GM12878 (cell line): ENCODE data around the gene HSPA2. TPM values are rescaled to one million over a fixed set of nuclear protein-coding genes. Genes with fewer than 3 reads are reported as not detected.

ENCODE experiments used
- ATAC-seq: fragments of 200-7000 bp; cut with Tn5 transposase; 3 replicates; pipeline ENCODE4 v1.9.1; 2020; ENCODE audit warnings: mild to moderate bottlenecking, moderate library complexity
- BruUV-seq: library from RNA; stranded (reverse); fragments of 400-500 nt; replicated peaks from 2 replicates; lab custom pipeline; 2021; lab: Mats Ljungman, UMichigan
- CTCF ChIA-PET: fragments of 300-600 bp; sonication (Branson Sonifier 250); formaldehyde crosslinking; extraction: SDS; loops from one replicate; lab custom pipeline; 2021; ENCODE audit warnings: inconsistent platforms; lab: Yijun Ruan, JAX
- POLR2A ChIA-PET: fragments of 350-600 bp; formaldehyde crosslinking; extraction: SDS; loops from one replicate; lab custom pipeline; 2021; ENCODE audit warnings: inconsistent platforms; lab: Charles Lee
- RAD21 ChIA-PET: fragments of 300-600 bp; sonication (Branson Sonifier 250); formaldehyde crosslinking; loops from one replicate; lab custom pipeline; 2023; ENCODE audit warnings: antibody characterized with exemption; ENCODE audit not compliant: unreplicated experiment; lab: Charles Lee
- SMC1A ChIA-PET: fragments of 300-600 bp; sonication (Branson Sonifier 250); formaldehyde crosslinking; loops from one replicate; lab custom pipeline; 2023; ENCODE audit not compliant: unreplicated experiment, uncharacterized antibody; lab: Charles Lee
- DNase-seq: peaks from one replicate; pipeline ENCODE4 v3.0.0-alpha.2; 2011; ENCODE audit warnings: low read depth, low spot score
- FAIRE-seq: peaks from 3 replicates; lab custom pipeline; 2011; peaks lifted over from hg19 to GRCh38; lab: Jason Lieb, UNC
- H2AFZ ChIP-seq: 2 replicates; pipeline ENCODE4 v1.6.0; 2011; ENCODE audit warnings: low read depth, low read length, control low read depth; ENCODE audit not compliant: control insufficient read depth
- H3K27ac ChIP-seq: 2 replicates; pipeline ENCODE4 v1.5.1; 2011; ENCODE audit warnings: control low read depth; ENCODE audit not compliant: control insufficient read depth, insufficient read depth
- H3K27me3 ChIP-seq, 2 experiments: replicated peaks in 1 of 2; 2 replicates each; pipeline versions ENCODE4 v1.6.0 to v1.6.1; 2011; ENCODE audit warnings: low read length in 1 of 2; ENCODE audit not compliant: control insufficient read depth in 2 of 2, insufficient read depth in 2 of 2
- H3K36me3 ChIP-seq, 2 experiments: 2 replicates each; pipeline ENCODE4 v1.5.1; 2011; ENCODE audit warnings: low read length in 1 of 2; ENCODE audit not compliant: control insufficient read depth in 2 of 2, insufficient read depth in 2 of 2
- H3K4me1 ChIP-seq: 2 replicates; pipeline ENCODE4 v1.6.1; 2011; ENCODE audit warnings: mild to moderate bottlenecking, low read length, moderate library complexity, mixed read lengths; ENCODE audit not compliant: control insufficient read depth, insufficient read depth
- H3K4me2 ChIP-seq: 2 replicates; pipeline ENCODE4 v1.6.0; 2011; ENCODE audit warnings: control low read depth; ENCODE audit not compliant: control insufficient read depth, insufficient read depth
- H3K4me3 ChIP-seq: fragments of 200-600 bp; sonication (generic); 2 replicates; pipeline ENCODE4 v1.5.1; 2016
- H3K79me2 ChIP-seq: 2 replicates; pipeline ENCODE4 v1.6.0; 2011; ENCODE audit warnings: low read length; ENCODE audit not compliant: control insufficient read depth, insufficient read depth
- H3K9ac ChIP-seq: 2 replicates; pipeline ENCODE4 v1.8.0; 2011; ENCODE audit warnings: low read length, control low read depth, mixed read lengths; ENCODE audit not compliant: control insufficient read depth, insufficient read depth
- H3K9me3 ChIP-seq: replicated peaks from 3 replicates; pipeline ENCODE4 v1.5.1; 2011; ENCODE audit warnings: mild to moderate bottlenecking, low read length; ENCODE audit not compliant: control insufficient read depth, insufficient read depth
- H4K20me1 ChIP-seq: 2 replicates; pipeline ENCODE4 v1.6.0; 2011; ENCODE audit not compliant: control insufficient read depth, insufficient read depth
- CREB1 ChIP-seq: IDR thresholded peaks from 2 replicates; pipeline ENCODE4 v1.6.1; 2012; ENCODE audit warnings: low read depth, mild to moderate bottlenecking, inconsistent platforms
- CREM ChIP-seq: IDR thresholded peaks from 2 replicates; pipeline ENCODE4 v1.6.1; 2014; ENCODE audit warnings: antibody characterized with exemption, low read depth
- MEF2B ChIP-seq: fragments of 450-650 bp; IDR thresholded peaks from 2 replicates; pipeline ENCODE4 v1.6.1; 2018; ENCODE audit warnings: mild to moderate bottlenecking, moderate library complexity; ENCODE audit not compliant: partially characterized antibody, poor library complexity, severe bottlenecking
- WGBS: methylation state at CpG from one replicate; pipeline ENCODE4 v1.1.6; 2016; ENCODE audit warnings: low lambda C conversion rate; ENCODE audit not compliant: insufficient replicate concordance, insufficient coverage; ENCODE audit errors: missing lambda C conversion rate; 5-methylcytosine and 5-hydroxymethylcytosine counted together
- in situ Hi-C: fragments of 300-500 bp; cut with MboI; formaldehyde crosslinking; loops from 9 replicates; pipeline ENCODE4 v1.14.3; 2018; ENCODE audit warnings: mixed read lengths
- intact Hi-C: fragments of 100-400 bp; cut with micrococcal nuclease; formaldehyde crosslinking; loops from one replicate; pipeline ENCODE4 v1.14.2; 2022; ENCODE audit not compliant: unreplicated experiment
- polyA plus RNA-seq, 11 experiments: library from polyadenylated mRNA; depleted of rRNA in 4 of 11; unstranded in 6 of 11; stranded (reverse) in 5 of 11; fragments of >200 nt; fragmentation: Nextera tagmentation in 4 of 11; fragmentation: Illumina TruSeq in 1 of 11; extraction: Ambion mirVana in 4 of 11; extraction: Trizol in 1 of 11; gene quantifications; 1 replicate in 1 of 11; 2 replicates in 10 of 11; pipeline versions ENCODE4 v1.2.1 to v1.2.3, GENCODE V29; 2011 to 2016; ENCODE audit warnings: inconsistent platforms in 2 of 11, missing spikeins in 2 of 11, low read depth in 1 of 11
- total RNA-seq, 4 experiments: library from RNA; depleted of rRNA in 3 of 4; stranded (reverse); fragments of >200 nt in 3 of 4; fragmentation: Illumina TruSeq in 1 of 4; extraction: Trizol in 1 of 4; gene quantifications; 2 replicates each; pipeline versions ENCODE4 v1.2.1 to v1.2.3, GENCODE V29; 2013 to 2021
- TF ChIP-seq, protein P1 (sequence below): fragments of 450-650 bp; IDR thresholded peaks from 2 replicates; pipeline ENCODE4 v1.6.1; 2017; ENCODE audit warnings: mild to moderate bottlenecking, low read depth, inconsistent platforms; ENCODE audit not compliant: poor library complexity, severe bottlenecking

HSPA2 gene
- total and polyA plus RNA-seq, 10 of the 15 experiments (the other 5 are each of a cell fraction or from before 2014, with no cell fraction given): 0.02 to 1.2 (median 0.65) TPM

DNA sequence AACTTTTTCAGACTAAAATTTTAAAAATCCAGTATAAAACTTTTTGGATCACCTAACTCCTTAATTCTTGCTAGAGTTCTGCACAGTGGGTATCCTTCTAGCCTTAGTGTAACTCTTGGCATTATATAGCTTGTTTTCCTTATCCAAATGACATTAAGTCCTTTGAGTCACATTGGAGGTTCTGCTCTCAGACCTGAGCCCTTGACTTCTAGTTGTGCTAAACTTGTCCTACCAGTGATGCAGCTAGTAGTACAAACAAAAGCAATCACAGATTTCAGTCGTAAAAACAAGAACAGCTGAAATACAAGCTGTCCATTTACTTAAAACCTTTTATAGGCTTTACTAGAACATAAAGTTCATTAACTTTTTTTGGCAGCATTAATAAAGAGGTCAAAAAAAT is 25.5 kb upstream of the HSPA2 start:
- in situ Hi-C loops: no loop called here
- intact Hi-C loops: no loop called here
- Histone ChIP-seq H3K27me3 (no peaks in the 10 kb centered on the region), H3K79me2 (peaks cover 88% of the 10 kb centered on the region), H3K27ac (no peak overlapping the region), H3K9ac (no peak overlapping the region), H3K4me3 (no peak overlapping the region), H3K4me1 (peaks cover 17% of the 10 kb centered on the region; the same call in 1 of the 2 replicates), H2AFZ (no peak overlapping the region), H3K4me2 (no peak overlapping the region), H3K9me3 (no peaks in the 10 kb centered on the region), H4K20me1 (peaks cover 5% of the 10 kb centered on the region), H3K36me3 (peaks cover 0 to 11% of the 10 kb centered on the region in 2 experiments; a peak in 3 of 4 replicates)
- ChIA-PET RAD21 (interaction anchor here (0.6 to 1.2 kb wide), 6 partner anchors 11 to 560 kb away, joined by 3 to 4 read pairs (median 3); partner anchors contain the start of gene ZBTB1), SMC1A (interaction anchor here (0.7 to 2.5 kb wide), 10 partner anchors 9 to 177 kb away, joined by 3 to 11 read pairs (median 4); no protein-coding TSS in a partner anchor), POLR2A (interaction anchor here (0.8 to 1.3 kb wide), 2 partner anchors 31 to 124 kb away, joined by 3 to 5 read pairs; no protein-coding TSS in a partner anchor), CTCF (interaction anchor here (0.6 to 3.2 kb wide), 17 partner anchors 11 to 203 kb away, joined by 3 to 15 read pairs (median 4); partner anchors contain the start of gene AKAP5)
- DNase-seq (no peak), ATAC-seq (no peak), FAIRE-seq (peak; percentile 71)
- TF ChIP-seq, protein P1, sequence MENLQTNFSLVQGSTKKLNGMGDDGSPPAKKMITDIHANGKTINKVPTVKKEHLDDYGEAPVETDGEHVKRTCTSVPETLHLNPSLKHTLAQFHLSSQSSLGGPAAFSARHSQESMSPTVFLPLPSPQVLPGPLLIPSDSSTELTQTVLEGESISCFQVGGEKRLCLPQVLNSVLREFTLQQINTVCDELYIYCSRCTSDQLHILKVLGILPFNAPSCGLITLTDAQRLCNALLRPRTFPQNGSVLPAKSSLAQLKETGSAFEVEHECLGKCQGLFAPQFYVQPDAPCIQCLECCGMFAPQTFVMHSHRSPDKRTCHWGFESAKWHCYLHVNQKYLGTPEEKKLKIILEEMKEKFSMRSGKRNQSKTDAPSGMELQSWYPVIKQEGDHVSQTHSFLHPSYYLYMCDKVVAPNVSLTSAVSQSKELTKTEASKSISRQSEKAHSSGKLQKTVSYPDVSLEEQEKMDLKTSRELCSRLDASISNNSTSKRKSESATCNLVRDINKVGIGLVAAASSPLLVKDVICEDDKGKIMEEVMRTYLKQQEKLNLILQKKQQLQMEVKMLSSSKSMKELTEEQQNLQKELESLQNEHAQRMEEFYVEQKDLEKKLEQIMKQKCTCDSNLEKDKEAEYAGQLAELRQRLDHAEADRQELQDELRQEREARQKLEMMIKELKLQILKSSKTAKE: no peak
- no peak for TF ChIP-seq MEF2B
- TF ChIP-seq CREB1: no peak
- no peak for TF ChIP-seq CREM
- no TSS peak for BruUV-seq
- WGBS: 45% methylated on average over 1 of the region's 1 CpG
